Tibial nerve (tissue), 4 donors: ENCODE results near the gene SNAPC2. TPM values are rescaled to one million over a fixed set of nuclear protein-coding genes. Genes with fewer than 3 reads are reported as not detected.

ENCODE experiments used
- DNase-seq, 2 donors: peaks; one replicate each; pipeline ENCODE4 v3.0.0-alpha.2; 2019; ENCODE audit warnings: low spot score in 2 of 2
- H3K27ac ChIP-seq, 4 donors: fragments of 200-600 bp; sonication (generic) in 3 of 4; one replicate each; pipeline ENCODE4 v1.5.1; 2017 to 2019; ENCODE audit warnings: mild to moderate bottlenecking in 1 of 4
- H3K27me3 ChIP-seq, 2 donors: fragments of 200-600 bp; sonication (generic) in 1 of 2; one replicate each; pipeline versions ENCODE4 v1.5.1 to v1.6.0; 2017 to 2019
- H3K36me3 ChIP-seq, 3 donors: fragments of 200-600 bp; sonication (generic); one replicate each; pipeline ENCODE4 v1.5.1; 2018 to 2019
- H3K4me1 ChIP-seq, 4 donors: fragments of 200-600 bp; sonication (generic) in 3 of 4; one replicate each; pipeline ENCODE4 v1.5.1; 2017 to 2019
- H3K4me3 ChIP-seq, 4 donors: fragments of 200-600 bp; sonication (generic) in 3 of 4; one replicate each; pipeline ENCODE4 v1.5.1; 2017 to 2019; ENCODE audit warnings: mild to moderate bottlenecking in 1 of 4, moderate library complexity in 1 of 4
- H3K9me3 ChIP-seq, 4 donors: fragments of 200-600 bp; sonication (generic) in 3 of 4; one replicate each; pipeline ENCODE4 v1.5.1; 2017 to 2019
- CTCF ChIP-seq, 5 experiments: fragments of 200-600 bp in 3 of 5; fragments of 450-650 bp in 2 of 5; sonication (generic) in 3 of 5; IDR thresholded peaks; one replicate each; pipeline ENCODE4 v1.5.1; 2016 to 2019; ENCODE audit warnings: antibody characterized with exemption in 5 of 5, mild to moderate bottlenecking in 3 of 5, moderate library complexity in 2 of 5
- EP300 ChIP-seq, 2 donors: sonication (generic); formaldehyde crosslinking; IDR thresholded peaks; one replicate each; pipeline ENCODE4 v1.6.1; 2017; ENCODE audit warnings: antibody characterized with exemption in 2 of 2, mild to moderate bottlenecking in 1 of 2
- POLR2A ChIP-seq, 2 donors: fragments of 450-650 bp; IDR thresholded peaks; one replicate each; pipeline ENCODE4 v1.6.1; 2017; ENCODE audit warnings: antibody characterized with exemption in 2 of 2, mild to moderate bottlenecking in 2 of 2, moderate library complexity in 2 of 2
- WGBS, 2 donors: methylation state at CpG; one replicate each; pipeline ENCODE4 v1.1.5; 2018; 5-methylcytosine and 5-hydroxymethylcytosine counted together
- total RNA-seq, 4 donors: library from RNA; depleted of rRNA; stranded (reverse); fragments of >200 nt; gene quantifications; one replicate each; pipeline ENCODE4 v1.1.0, GENCODE V29; 2016

The SNAPC2 gene, protein sequence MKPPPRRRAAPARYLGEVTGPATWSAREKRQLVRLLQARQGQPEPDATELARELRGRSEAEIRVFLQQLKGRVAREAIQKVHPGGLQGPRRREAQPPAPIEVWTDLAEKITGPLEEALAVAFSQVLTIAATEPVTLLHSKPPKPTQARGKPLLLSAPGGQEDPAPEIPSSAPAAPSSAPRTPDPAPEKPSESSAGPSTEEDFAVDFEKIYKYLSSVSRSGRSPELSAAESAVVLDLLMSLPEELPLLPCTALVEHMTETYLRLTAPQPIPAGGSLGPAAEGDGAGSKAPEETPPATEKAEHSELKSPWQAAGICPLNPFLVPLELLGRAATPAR
- 10 to 100 TPM; 11.6 to 26.4 (median 16.1) TPM for total RNA-seq

- 12% methylated on average over 50 to 62 of the region's 62 CpGs for WGBS, 2 donors
- Histone ChIP-seq H3K27me3 (peaks cover 0 to 43% of the 10 kb centered on the region in 2 donors), H3K9me3 (no peaks in the 10 kb centered on the region), H3K27ac (peak within 1 kb of the TSS; percentile 62 to 93 (median 88)), H3K4me3 (peak within 1 kb of the TSS; percentile 56 to 93 (median 87)), H3K4me1 (peaks cover 0 to 79% (median 31%) of the 10 kb centered on the region in 4 donors), H3K36me3 (peaks cover 0 to 19% (median 0%) of the 10 kb centered on the region in 3 donors)
- TF ChIP-seq POLR2A (IDR thresholded peaks at IDR 0.05) (peak in 1 of 2 donors; percentile 40), EP300 (IDR thresholded peaks at IDR 0.05) (peak; percentile 72 to 79), CTCF (IDR thresholded peaks at IDR 0.05) (peak in 1 of 5 experiments; percentile 35)
- peak; percentile 93 to 95 for DNase-seq
Measured at GRCh38 chr19:7919610-7920518, at the start of gene SNAPC2. SNAPC2 (plus strand) TSS chr19:7920338; CDS start chr19:7920367, 29 bp downstream.

DNA sequence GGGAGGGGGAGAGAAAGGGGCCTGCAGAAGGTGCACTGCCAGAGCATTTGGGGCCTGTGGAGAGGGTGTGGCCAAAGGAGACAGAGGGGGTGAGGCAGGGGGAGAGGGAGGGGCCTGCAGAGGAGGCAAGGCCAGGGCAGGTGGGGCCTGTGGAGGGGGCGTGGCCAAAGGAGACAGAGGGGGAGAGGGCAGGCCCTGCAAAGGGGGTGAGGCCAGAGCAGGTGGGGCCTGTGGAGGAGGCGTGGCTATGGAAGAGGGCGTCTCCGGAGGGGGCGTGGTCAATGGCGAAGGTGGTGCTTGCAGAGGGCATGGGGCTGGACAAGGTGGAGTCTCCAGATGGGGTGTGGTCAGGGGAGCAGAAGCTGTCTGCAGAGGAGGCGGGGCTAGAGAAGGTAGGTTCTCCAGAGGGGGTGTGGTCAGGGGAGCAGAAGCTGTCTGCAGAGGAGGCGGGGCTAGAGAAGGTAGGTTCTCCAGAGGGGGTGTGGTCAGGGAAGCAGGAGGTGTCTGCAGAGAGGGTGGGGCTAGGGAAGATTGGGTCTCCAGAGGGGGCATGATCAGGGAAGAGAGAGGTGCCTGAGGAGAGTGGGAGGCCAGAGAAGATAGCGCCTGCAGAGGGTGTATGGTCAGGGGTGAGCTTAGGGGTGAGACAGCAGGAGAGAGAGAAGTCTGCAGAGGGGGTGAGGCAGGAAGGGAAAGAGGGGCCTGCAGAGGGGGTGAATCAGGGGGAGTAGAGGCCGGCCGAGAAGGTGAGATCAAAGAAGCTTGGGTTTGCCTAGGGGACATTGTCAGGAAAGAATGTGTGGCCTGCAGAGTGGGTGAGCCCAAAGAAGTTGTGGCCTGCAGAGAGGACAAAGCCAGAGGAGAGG lies 49.3 kb upstream of the SNAPC2 start:
- Histone ChIP-seq H3K4me3 (no peak overlapping the region), H3K27me3 (peaks cover 0 to 64% of the 10 kb centered on the region in 2 donors), H3K4me1 (peaks cover 0 to 61% (median 22%) of the 10 kb centered on the region in 4 donors), H3K27ac (no peak overlapping the region), H3K36me3 (no peaks in the 10 kb centered on the region), H3K9me3 (no peaks in the 10 kb centered on the region)
- 58 to 63% methylated on average over 11 of the region's 11 CpGs for WGBS, 2 donors
- no peak for TF ChIP-seq EP300 (IDR thresholded peaks at IDR 0.05)
- no peak for TF ChIP-seq CTCF (IDR thresholded peaks at IDR 0.05)
- no peak for DNase-seq

DNA sequence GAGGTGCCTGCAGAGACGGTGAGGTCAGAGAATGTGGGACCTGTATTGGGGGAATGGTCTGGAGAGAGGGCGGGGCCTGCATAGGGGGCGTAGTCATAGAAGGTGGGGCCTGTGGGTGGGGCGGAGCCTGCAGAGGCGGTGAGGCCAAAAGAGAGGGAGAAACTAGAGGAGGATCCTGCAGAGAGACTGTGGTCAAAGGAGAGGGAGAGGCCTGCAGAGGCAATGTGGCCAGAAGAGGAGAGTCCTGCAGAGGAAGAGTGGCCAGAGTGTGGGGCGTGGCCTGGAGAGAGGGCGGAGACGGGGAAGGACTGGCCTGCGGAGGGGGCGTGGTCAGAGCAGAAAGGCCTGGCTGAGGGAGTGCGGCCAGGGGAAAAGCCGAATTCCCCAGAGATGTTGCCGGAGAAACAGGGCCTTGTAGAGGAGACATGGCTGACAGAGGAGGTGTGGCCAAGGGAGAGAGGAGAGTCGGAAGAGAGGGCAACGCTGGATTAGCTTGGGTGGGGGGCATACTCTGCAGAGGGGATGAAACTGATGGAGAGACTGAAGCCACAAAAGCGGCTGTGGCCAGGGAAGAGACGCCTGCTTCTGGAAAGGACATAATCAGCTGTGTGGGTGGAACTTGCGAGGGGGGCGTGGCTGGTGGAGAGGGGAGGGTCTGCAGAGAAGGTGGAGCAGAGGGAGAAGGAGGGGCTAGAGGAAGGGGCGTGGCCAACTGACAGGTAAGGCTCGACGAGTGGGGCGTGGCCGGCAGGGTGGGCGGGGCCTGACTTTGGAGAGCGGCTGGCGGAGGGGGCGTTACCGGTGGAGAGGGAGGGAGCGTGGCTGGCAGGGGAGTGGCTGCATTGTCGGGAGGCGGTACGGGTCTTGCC lies 48.5 kb upstream of the SNAPC2 start:
- Histone ChIP-seq H3K9me3 (no peaks in the 10 kb centered on the region), H3K27me3 (peaks cover 0 to 68% of the 10 kb centered on the region in 2 donors), H3K36me3 (no peaks in the 10 kb centered on the region), H3K4me3 (peak overlapping the region in 1 of 4 donors; percentile 30), H3K27ac (no peak overlapping the region), H3K4me1 (peaks cover 0 to 61% (median 22%) of the 10 kb centered on the region in 4 donors)
- DNase-seq: peak; percentile 55 to 72
- WGBS, 2 donors: 5 to 8% methylated on average over 33 of the region's 33 CpGs
- TF ChIP-seq EP300 (IDR thresholded peaks at IDR 0.05) (no peak), CTCF (IDR thresholded peaks at IDR 0.05) (no peak), POLR2A (IDR thresholded peaks at IDR 0.05) (no peak)
